OCI-LY3 (cell line): ENCODE results near the gene RIPK3.

Experiments
- H2AFZ ChIP-seq: fragments of 200-600, 300-600 bp; shearing (Covaris generic); 2 replicates; pipeline ENCODE4 v1.6.0; 2014; ENCODE audit warnings: antibody characterized with exemption, low read depth, low read length
- H3K27ac ChIP-seq: fragments of 200-600, 300-600 bp; sonication (generic); 2 replicates; pipeline ENCODE4 v1.5.1; 2014; ENCODE audit warnings: mild to moderate bottlenecking, low read length, moderate library complexity, mixed read lengths
- H3K27me3 ChIP-seq: fragments of 200-600, 300-600 bp; sonication (generic); 2 replicates; pipeline ENCODE4 v1.6.1; 2014; ENCODE audit warnings: low read depth, low read length, mixed read lengths
- H3K36me3 ChIP-seq: fragments of 200-600, 300-600 bp; sonication (generic); replicated peaks from 2 replicates; pipeline ENCODE3; 2014; ENCODE audit warnings: low read depth, low read length, mixed read lengths
- H3K4me1 ChIP-seq: fragments of 300-600, 200-600 bp; sonication (generic); 2 replicates; pipeline ENCODE4 v1.6.1; 2014; ENCODE audit warnings: low read length, mixed read lengths
- H3K4me2 ChIP-seq: fragments of 200-600, 300-600 bp; sonication (generic); 2 replicates; pipeline ENCODE4 v1.6.1; 2014; ENCODE audit warnings: low read length, mixed read lengths
- H3K4me3 ChIP-seq: fragments of 300-600, 200-600 bp; sonication (generic); 2 replicates; pipeline ENCODE4 v1.5.1; 2014; ENCODE audit warnings: antibody characterized with exemption, mild to moderate bottlenecking, low read length, moderate library complexity
- H3K79me2 ChIP-seq: fragments of 300-600, 200-600 bp; shearing (Covaris generic); 2 replicates; pipeline ENCODE4 v1.6.1; 2014; ENCODE audit warnings: mild to moderate bottlenecking, low read length, mixed read lengths
- H3K9ac ChIP-seq: fragments of 300-600, 200-600 bp; shearing (Covaris generic); 2 replicates; pipeline ENCODE4 v1.6.0; 2014; ENCODE audit warnings: mild to moderate bottlenecking, low read length, moderate library complexity
- H3K9me3 ChIP-seq: fragments of 200-600, 300-600 bp; shearing (Covaris generic); 2 replicates; pipeline ENCODE4 v1.6.1; 2014; ENCODE audit warnings: low read length, mixed read lengths; ENCODE audit not compliant: insufficient read depth
- H4K20me1 ChIP-seq: fragments of 200-600, 300-600 bp; sonication (generic); 2 replicates; pipeline ENCODE4 v1.6.1; 2016; ENCODE audit warnings: low read length, mixed read lengths; ENCODE audit not compliant: insufficient read depth
- CTCF ChIP-seq: fragments of 200-600, 300-600 bp; sonication (generic); IDR thresholded peaks from 2 replicates; pipeline ENCODE4 v1.5.1; 2014; ENCODE audit warnings: antibody characterized with exemption, low read length, low read depth
- EZH2phosphoT487 ChIP-seq: fragments of 200-600 bp; shearing (Covaris generic); IDR thresholded peaks from 2 replicates; pipeline ENCODE4 v1.6.1; 2018; ENCODE audit warnings: antibody characterized with exemption, mixed run types, low read depth

Gene RIPK3

GRCh38 chr14:24338843-24339242 lies 948 bp downstream of the RIPK3 start:
- H3K9me3 ChIP-seq: no peaks in the 10 kb centered on the region
- H3K4me2 ChIP-seq: peak overlapping the region; percentile 79
- H3K4me1 ChIP-seq: peaks cover 13% of the 10 kb centered on the region
- H3K79me2 ChIP-seq: no peaks in the 10 kb centered on the region
- H3K36me3 ChIP-seq: no peaks in the 10 kb centered on the region
- no peak for TF ChIP-seq EZH2phosphoT487
- TF ChIP-seq CTCF: no peak
- H2AFZ ChIP-seq: no peak overlapping the region
- H4K20me1 ChIP-seq: no peaks in the 10 kb centered on the region
- H3K27me3 ChIP-seq: peaks cover 20% of the 10 kb centered on the region
- no peak overlapping the region for H3K27ac ChIP-seq
- H3K9ac ChIP-seq: no peak overlapping the region
- H3K4me3 ChIP-seq: peak overlapping the region; percentile 79; the same call in 1 of the 2 replicates

GRCh38 chr14:24337824-24338175 lies 2.0 kb downstream of the RIPK3 start:
- Histone ChIP-seq H2AFZ (no peak overlapping the region), H3K4me2 (no peak overlapping the region), H4K20me1 (no peaks in the 10 kb centered on the region), H3K27me3 (peaks cover 24% of the 10 kb centered on the region), H3K9ac (no peak overlapping the region), H3K4me1 (peaks cover 12% of the 10 kb centered on the region), H3K36me3 (no peaks in the 10 kb centered on the region), H3K79me2 (no peaks in the 10 kb centered on the region), H3K4me3 (no peak overlapping the region), H3K9me3 (no peaks in the 10 kb centered on the region), H3K27ac (no peak overlapping the region)
- TF ChIP-seq EZH2phosphoT487 (no peak), CTCF (no peak)

DNA sequence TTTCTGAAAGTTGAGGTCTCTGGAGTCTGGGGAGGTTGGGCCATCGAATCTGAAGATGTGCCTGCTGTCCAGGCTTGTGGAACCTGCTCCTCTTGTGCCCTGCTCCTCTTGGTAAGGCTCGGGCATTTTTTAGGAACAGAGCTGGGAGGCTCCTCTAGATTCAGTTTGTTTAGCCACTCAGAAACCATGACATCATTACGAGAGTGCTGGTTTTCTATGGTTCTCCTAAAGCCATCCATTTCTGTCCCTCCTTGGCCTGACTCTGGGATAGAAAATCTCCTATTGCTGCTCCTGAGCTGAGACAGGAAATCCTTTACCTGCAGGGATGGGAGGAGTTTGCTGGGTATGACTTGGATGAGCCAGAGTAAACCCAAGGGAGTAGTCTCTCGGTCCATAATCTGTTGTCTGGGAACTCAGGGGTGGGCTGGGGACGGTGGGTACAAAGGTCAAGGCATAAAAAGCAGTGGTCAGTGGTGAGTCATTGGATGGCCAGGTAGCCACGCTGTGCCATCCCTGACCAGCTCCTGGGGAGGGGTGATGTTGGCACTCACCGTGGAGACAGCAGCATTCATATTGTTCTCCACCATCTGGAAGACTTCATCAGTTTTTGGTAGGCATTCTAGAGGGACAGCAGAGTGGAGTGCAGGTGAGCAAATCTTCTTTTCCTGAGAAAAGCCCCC lies 2.5 kb downstream of the RIPK3 start:
- Histone ChIP-seq H3K4me1 (peaks cover 17% of the 10 kb centered on the region), H4K20me1 (no peaks in the 10 kb centered on the region), H3K4me3 (no peak overlapping the region), H3K36me3 (no peaks in the 10 kb centered on the region), H3K27ac (no peak overlapping the region), H3K4me2 (no peak overlapping the region), H3K9ac (no peak overlapping the region), H3K27me3 (peaks cover 26% of the 10 kb centered on the region), H3K79me2 (no peaks in the 10 kb centered on the region), H3K9me3 (no peaks in the 10 kb centered on the region), H2AFZ (no peak overlapping the region)
- TF ChIP-seq EZH2phosphoT487: no peak
- no peak for TF ChIP-seq CTCF

DNA sequence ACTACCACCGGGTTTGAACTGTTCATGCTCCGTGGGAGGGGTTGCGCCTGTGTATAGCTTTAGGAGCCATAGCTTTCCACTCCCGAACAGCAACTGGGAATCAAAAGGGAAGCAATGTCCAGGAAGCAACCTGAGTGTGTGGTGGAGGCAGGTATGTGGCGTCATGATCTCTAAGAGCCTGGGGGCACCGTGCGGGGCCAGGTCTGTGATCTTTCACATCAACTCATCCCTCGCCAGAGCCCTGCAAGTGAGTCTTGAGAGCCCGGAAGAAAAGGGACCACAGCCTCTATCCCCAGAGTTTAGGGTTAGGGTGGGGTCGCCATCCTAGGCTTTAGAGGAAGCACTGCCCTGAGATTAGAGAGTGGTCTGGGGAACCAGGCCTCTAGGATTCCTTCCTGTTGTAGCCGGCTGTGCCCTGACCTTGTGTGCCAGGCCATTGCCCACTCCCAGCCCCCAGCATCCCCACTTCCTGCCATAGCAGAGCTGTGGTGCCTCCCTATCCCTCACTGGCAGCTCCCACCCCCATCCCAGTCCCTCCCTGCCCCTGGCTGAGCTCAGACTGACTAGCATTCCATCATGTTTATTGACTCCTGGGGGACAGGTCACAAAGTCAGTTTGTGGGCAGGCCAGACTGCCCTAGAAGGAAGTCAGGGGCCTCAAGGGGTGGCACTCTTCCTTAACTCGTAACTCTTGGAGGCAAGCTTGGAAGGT lies 4.2 kb downstream of the RIPK3 start:
- no peaks in the 10 kb centered on the region for H3K36me3 ChIP-seq
- no peak overlapping the region for H3K27ac ChIP-seq
- H3K4me1 ChIP-seq: peaks cover 23% of the 10 kb centered on the region
- no peak overlapping the region for H3K9ac ChIP-seq
- H3K4me2 ChIP-seq: no peak overlapping the region
- H3K79me2 ChIP-seq: no peaks in the 10 kb centered on the region
- H3K9me3 ChIP-seq: no peaks in the 10 kb centered on the region
- H3K4me3 ChIP-seq: no peak overlapping the region
- no peaks in the 10 kb centered on the region for H4K20me1 ChIP-seq
- peaks cover 26% of the 10 kb centered on the region for H3K27me3 ChIP-seq
- no peak overlapping the region for H2AFZ ChIP-seq
- TF ChIP-seq CTCF (no peak), EZH2phosphoT487 (no peak)
